K562 (cell line): ENCODE results near the gene C19orf12. TPM values are rescaled to one million over a fixed set of nuclear protein-coding genes. Genes with fewer than 3 reads are reported as not detected.

Experiments used
- CCNT2 ChIP-seq: IDR thresholded peaks from 2 replicates; pipeline ENCODE4 v1.6.1; 2011; ENCODE audit warnings: borderline replicate concordance, low read depth, mild to moderate bottlenecking, moderate library complexity, mixed read lengths, low read length; ENCODE audit not compliant: insufficient read length; ENCODE audit errors: extremely low read depth
- FOXJ3 ChIP-seq: sonication (generic); formaldehyde crosslinking; IDR thresholded peaks from 2 replicates; pipeline ENCODE4 v1.4.0; 2020; ENCODE audit warnings: mild to moderate bottlenecking, missing genetic modification reagents
- HNRNPH1 ChIP-seq: fragments of 200-400 bp; formaldehyde crosslinking; optimal IDR thresholded peaks from 2 replicates; pipeline ENCODE3; 2017; ENCODE audit warnings: low read depth, mild to moderate bottlenecking, low read length, moderate library complexity
- KDM4B ChIP-seq, 2 experiments: fragments of 450-650 bp in 1 of 2; sonication (generic) in 1 of 2; IDR thresholded peaks; 2 replicates each; pipeline ENCODE4 v1.6.1; 2016 to 2017; ENCODE audit warnings: borderline replicate concordance in 2 of 2, antibody characterized with exemption in 1 of 2, low read depth in 1 of 2, mild to moderate bottlenecking in 1 of 2
- MAFK ChIP-seq: IDR thresholded peaks from 2 replicates; pipeline ENCODE4 v1.6.1; 2011; ENCODE audit warnings: low read length, improper control_type of control experiment
- MBD2 ChIP-seq: sonication (generic); IDR thresholded peaks from 2 replicates; pipeline ENCODE4 v1.6.1; 2016; ENCODE audit warnings: low read depth, borderline replicate concordance
- MCM5 ChIP-seq: fragments of 450-650 bp; IDR thresholded peaks from 2 replicates; pipeline ENCODE4 v1.6.1; 2016; ENCODE audit warnings: low read depth
- MEIS2 ChIP-seq: fragments of 450-650 bp; IDR thresholded peaks from 2 replicates; pipeline ENCODE4 v1.6.1; 2014; ENCODE audit warnings: mild to moderate bottlenecking; ENCODE audit not compliant: partially characterized antibody
- MTA2 ChIP-seq: fragments of 450-650 bp; IDR thresholded peaks from 2 replicates; pipeline ENCODE4 v1.6.1; 2016; ENCODE audit warnings: low read depth
- NFYB ChIP-seq: IDR thresholded peaks from 2 replicates; pipeline ENCODE4 v1.6.1; 2011; ENCODE audit warnings: mild to moderate bottlenecking, moderate library complexity; ENCODE audit not compliant: insufficient read length; ENCODE audit errors: extremely low read depth
- PYGO2 ChIP-seq: fragments of 450-650 bp; IDR thresholded peaks from 2 replicates; pipeline ENCODE4 v1.6.1; 2016; ENCODE audit warnings: mild to moderate bottlenecking, missing genetic modification characterization, moderate library complexity, missing compliant biosample characterization
- TARDBP ChIP-seq: fragments of 450-650 bp; IDR thresholded peaks from 2 replicates; pipeline ENCODE4 v1.6.1; 2016
- XRCC3 ChIP-seq: fragments of 450-650 bp; IDR thresholded peaks from 2 replicates; pipeline ENCODE4 v1.6.1; 2017; ENCODE audit warnings: mild to moderate bottlenecking, moderate library complexity
- ZBED1 ChIP-seq: IDR thresholded peaks from 2 replicates; pipeline ENCODE4 v1.6.1; 2014
- polyA plus RNA-seq, 8 experiments: library from polyadenylated mRNA; depleted of rRNA in 4 of 8; stranded (reverse) in 5 of 8; unstranded in 3 of 8; fragments of >200 nt; fragmentation: Nextera tagmentation in 2 of 8; fragmentation: Illumina TruSeq in 1 of 8; extraction: Ambion mirVana in 2 of 8; extraction: Trizol in 1 of 8; gene quantifications; 2 replicates each; pipeline versions ENCODE4 v1.2.1 to v1.2.3, GENCODE V29; 2011 to 2014; ENCODE audit warnings: inconsistent platforms in 1 of 8, missing spikeins in 1 of 8
- total RNA-seq, 7 experiments: library from RNA; depleted of rRNA in 6 of 7; stranded (reverse); fragments of >200 nt in 6 of 7; fragmentation: Illumina TruSeq in 2 of 7; extraction: Trizol in 2 of 7; gene quantifications; 2 replicates each; pipeline versions ENCODE4 v1.2.1 to v1.2.3, GENCODE V29; 2011 to 2021; ENCODE audit warnings: low replicate concordance in 1 of 7
- TF ChIP-seq, protein P1 (sequence below): fragments of 150-350 bp; IDR thresholded peaks from 2 replicates; pipeline ENCODE4 v1.6.1; 2014; ENCODE audit warnings: low read depth, mild to moderate bottlenecking, low read length, borderline replicate concordance
- TF ChIP-seq, protein P2 (sequence below), 2 experiments: fragments of 450-650 bp in 1 of 2; sonication (generic) in 1 of 2; formaldehyde crosslinking in 1 of 2; IDR thresholded peaks in 1 of 2; conservative IDR thresholded peaks in 1 of 2; 2 replicates each; pipeline versions ENCODE4 v1.6.1 to v1.8.1; 2016 to 2023; ENCODE audit warnings: mild to moderate bottlenecking in 2 of 2, moderate library complexity in 2 of 2, inconsistent platforms in 1 of 2, missing genetic modification reagents in 1 of 2
- TF ChIP-seq, protein P3 (sequence below): fragments of 250-450 bp; sonication (Bioruptor Pico); IDR thresholded peaks from 2 replicates; pipeline ENCODE4 v1.5.1; 2021; ENCODE audit warnings: mild to moderate bottlenecking
- TF ChIP-seq, protein P4 (sequence below): IDR thresholded peaks from 2 replicates; pipeline ENCODE4 v1.6.1; 2011; ENCODE audit warnings: borderline replicate concordance, low read depth, mild to moderate bottlenecking, moderate library complexity, low read length; ENCODE audit not compliant: insufficient read depth, poor library complexity, severe bottlenecking

C19orf12 gene
- total and polyA plus RNA-seq, 9 of the 15 experiments (the other 6 are each of a cell fraction or from before 2014, with no cell fraction given) = 1.9 to 14.5 (median 10.2) TPM

DNA sequence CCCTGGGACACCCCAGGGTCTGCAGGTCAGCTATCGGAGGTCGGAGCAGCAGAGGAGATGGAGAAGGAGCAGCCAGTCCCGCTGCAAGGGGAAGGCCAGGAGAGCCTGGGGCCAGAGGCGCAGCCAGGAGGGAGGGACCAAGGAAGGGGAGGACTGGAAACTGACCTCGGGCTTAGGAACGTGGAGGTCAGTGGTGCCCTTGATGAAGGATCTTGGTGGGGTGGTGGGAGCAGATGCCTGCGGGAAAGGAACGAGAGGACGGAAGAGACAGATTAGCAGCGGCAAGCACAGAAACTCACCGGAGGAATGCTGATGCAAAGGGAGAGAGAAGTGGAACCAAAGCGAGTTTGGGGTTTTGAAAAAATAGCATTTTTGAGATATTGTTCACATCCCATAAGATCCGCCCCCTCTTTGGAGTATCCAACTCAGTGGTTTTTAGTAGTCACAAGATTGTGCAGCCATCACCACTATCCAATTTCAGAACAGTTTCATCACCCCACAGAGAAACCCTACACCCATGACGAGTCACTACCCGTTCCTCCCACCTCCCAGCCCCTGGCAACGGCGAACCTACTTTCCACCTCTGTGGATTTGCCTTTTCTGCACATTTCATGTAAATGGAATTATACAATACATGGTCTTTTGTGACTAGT, 27.7 kb downstream of the C19orf12 start (continued):
- TF ChIP-seq, protein P1, sequence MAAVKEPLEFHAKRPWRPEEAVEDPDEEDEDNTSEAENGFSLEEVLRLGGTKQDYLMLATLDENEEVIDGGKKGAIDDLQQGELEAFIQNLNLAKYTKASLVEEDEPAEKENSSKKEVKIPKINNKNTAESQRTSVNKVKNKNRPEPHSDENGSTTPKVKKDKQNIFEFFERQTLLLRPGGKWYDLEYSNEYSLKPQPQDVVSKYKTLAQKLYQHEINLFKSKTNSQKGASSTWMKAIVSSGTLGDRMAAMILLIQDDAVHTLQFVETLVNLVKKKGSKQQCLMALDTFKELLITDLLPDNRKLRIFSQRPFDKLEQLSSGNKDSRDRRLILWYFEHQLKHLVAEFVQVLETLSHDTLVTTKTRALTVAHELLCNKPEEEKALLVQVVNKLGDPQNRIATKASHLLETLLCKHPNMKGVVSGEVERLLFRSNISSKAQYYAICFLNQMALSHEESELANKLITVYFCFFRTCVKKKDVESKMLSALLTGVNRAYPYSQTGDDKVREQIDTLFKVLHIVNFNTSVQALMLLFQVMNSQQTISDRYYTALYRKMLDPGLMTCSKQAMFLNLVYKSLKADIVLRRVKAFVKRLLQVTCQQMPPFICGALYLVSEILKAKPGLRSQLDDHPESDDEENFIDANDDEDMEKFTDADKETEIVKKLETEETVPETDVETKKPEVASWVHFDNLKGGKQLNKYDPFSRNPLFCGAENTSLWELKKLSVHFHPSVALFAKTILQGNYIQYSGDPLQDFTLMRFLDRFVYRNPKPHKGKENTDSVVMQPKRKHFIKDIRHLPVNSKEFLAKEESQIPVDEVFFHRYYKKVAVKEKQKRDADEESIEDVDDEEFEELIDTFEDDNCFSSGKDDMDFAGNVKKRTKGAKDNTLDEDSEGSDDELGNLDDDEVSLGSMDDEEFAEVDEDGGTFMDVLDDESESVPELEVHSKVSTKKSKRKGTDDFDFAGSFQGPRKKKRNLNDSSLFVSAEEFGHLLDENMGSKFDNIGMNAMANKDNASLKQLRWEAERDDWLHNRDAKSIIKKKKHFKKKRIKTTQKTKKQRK = no peak
- TF ChIP-seq MAFK = no peak
- TF ChIP-seq, protein P2, sequence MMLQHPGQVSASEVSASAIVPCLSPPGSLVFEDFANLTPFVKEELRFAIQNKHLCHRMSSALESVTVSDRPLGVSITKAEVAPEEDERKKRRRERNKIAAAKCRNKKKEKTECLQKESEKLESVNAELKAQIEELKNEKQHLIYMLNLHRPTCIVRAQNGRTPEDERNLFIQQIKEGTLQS (IDR thresholded peaks at IDR 0.05) = peak; percentile 97
- TF ChIP-seq, protein P2 (CRISPR knock-in tag; conservative IDR thresholded peaks at IDR 0.05) = no peak
- TF ChIP-seq MTA2 = no peak; the same call in 1 of the 2 replicates
- no peak for TF ChIP-seq XRCC3
- TF ChIP-seq HNRNPH1 = no peak
- TF ChIP-seq, protein P3, sequence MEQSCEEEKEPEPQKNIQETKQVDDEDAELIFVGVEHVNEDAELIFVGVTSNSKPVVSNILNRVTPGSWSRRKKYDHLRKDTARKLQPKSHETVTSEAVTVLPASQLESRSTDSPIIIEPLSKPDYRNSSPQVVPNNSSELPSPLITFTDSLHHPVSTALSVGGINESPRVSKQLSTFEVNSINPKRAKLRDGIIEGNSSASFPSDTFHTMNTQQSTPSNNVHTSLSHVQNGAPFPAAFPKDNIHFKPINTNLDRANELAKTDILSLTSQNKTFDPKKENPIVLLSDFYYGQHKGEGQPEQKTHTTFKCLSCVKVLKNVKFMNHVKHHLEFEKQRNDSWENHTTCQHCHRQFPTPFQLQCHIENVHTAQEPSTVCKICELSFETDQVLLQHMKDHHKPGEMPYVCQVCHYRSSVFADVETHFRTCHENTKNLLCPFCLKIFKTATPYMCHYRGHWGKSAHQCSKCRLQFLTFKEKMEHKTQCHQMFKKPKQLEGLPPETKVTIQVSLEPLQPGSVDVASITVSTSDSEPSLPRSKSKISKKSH (CRISPR knock-in tag) = no peak
- no peak for TF ChIP-seq KDM4B (IDR thresholded peaks at IDR 0.05; ENCODE audit: borderline replicate concordance in 2 of 2, low read depth in 1 of 2)
- no peak for TF ChIP-seq FOXJ3
- no peak for TF ChIP-seq CCNT2
- no peak for TF ChIP-seq NFYB
- no peak for TF ChIP-seq ZBED1
- TF ChIP-seq MBD2 = no peak
- TF ChIP-seq TARDBP = no peak
- TF ChIP-seq, protein P4, sequence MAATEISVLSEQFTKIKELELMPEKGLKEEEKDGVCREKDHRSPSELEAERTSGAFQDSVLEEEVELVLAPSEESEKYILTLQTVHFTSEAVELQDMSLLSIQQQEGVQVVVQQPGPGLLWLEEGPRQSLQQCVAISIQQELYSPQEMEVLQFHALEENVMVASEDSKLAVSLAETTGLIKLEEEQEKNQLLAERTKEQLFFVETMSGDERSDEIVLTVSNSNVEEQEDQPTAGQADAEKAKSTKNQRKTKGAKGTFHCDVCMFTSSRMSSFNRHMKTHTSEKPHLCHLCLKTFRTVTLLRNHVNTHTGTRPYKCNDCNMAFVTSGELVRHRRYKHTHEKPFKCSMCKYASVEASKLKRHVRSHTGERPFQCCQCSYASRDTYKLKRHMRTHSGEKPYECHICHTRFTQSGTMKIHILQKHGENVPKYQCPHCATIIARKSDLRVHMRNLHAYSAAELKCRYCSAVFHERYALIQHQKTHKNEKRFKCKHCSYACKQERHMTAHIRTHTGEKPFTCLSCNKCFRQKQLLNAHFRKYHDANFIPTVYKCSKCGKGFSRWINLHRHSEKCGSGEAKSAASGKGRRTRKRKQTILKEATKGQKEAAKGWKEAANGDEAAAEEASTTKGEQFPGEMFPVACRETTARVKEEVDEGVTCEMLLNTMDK = no peak
- no peak for TF ChIP-seq MCM5
- peak; percentile 38 for TF ChIP-seq MEIS2
- TF ChIP-seq PYGO2 (tag) = no peak
